ENCODE results near the gene FOXF1. TPM values are rescaled to one million over a fixed set of nuclear protein-coding genes. Genes with fewer than 3 reads are reported as not detected.

The FOXF1 gene
- total and polyA plus RNA-seq, 3 donors from 2014 or later, result 0.91 to 2.8 (median 2.0) TPM

DNA sequence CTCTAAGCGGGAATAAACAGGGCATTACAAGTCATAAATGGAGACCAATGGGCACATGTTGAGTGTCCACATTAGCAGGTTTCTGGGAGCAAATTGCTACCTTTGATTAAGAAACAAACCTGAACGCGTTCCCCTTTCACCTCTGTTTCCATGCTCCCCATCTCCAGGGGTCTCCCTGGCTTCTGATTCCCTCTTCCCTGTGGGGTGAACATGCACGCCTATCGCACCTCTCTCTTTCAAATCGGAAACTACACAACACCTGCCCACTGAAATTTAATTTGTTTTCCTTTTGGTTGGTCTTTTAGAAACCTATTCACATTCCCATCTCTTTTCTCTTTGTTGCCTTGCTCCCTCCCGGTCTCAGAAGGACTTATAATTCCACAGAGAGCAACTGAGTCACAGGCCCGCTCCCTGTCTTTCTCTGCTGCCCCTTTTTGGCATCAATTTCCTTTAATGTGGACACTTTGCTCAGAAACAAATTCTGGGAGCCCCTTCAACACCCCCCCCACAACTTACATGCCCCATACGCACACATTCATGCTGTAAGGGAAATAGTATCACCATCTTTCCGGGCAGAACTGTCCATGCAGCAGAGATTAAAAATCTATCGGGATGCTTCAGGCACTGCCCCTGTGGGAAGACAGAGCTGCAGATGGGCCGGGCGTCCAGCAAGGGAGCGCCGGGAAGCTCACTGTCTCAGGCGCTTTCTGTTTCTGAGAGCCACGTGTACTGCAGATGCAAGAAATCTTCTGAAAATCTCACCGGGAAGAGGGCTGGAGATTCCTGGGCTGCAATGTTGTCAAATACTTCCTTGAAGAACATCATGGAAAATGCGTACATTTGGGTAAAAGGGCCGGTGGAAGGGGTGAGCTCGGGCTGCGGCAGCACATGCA is 7.2 kb upstream of the FOXF1 start:
- H3K4me3 ChIP-seq, result no peak overlapping the region

DNA sequence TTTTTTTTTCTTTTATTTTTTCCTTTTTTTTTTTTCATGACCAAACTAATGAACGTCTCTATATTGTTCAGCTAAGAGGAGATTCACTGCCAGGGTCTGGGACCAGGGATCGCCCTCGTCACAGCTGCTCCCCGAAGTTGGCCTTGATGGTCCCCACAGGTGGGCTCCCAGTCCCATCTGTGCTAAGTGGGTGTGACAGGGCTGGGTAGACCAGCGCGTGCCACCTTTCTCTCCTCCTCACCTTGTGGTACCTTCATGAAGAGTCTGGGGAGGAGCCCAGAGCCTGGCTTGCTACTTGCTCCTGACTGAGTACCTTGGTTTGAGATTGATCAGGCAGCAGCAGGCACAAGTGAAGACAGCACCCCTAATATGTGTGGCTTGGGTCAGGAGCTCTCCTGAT is 6.5 kb upstream of the FOXF1 start:
- Histone ChIP-seq H3K36me3 (ENCODE audit: low read depth, missing control alignments) (no peaks in the 10 kb centered on the region), H3K4me1 (peaks cover 16% of the 10 kb centered on the region), H3K4me3 (no peak overlapping the region), H3K27ac (no peak overlapping the region), H3K9me3 (no peaks in the 10 kb centered on the region), H3K27me3 (no peaks in the 10 kb centered on the region)
- WGBS, 2 donors, result 17 to 59% methylated on average over 6 of the region's 6 CpGs
- intact Hi-C loops (cut with DNase I; ENCODE audit: low total_unique reads), result no loop called here
- DNase-seq, result no peak
- TF ChIP-seq POLR2A (IDR thresholded peaks at IDR 0.05), result no peak
- TF ChIP-seq, protein P1, sequence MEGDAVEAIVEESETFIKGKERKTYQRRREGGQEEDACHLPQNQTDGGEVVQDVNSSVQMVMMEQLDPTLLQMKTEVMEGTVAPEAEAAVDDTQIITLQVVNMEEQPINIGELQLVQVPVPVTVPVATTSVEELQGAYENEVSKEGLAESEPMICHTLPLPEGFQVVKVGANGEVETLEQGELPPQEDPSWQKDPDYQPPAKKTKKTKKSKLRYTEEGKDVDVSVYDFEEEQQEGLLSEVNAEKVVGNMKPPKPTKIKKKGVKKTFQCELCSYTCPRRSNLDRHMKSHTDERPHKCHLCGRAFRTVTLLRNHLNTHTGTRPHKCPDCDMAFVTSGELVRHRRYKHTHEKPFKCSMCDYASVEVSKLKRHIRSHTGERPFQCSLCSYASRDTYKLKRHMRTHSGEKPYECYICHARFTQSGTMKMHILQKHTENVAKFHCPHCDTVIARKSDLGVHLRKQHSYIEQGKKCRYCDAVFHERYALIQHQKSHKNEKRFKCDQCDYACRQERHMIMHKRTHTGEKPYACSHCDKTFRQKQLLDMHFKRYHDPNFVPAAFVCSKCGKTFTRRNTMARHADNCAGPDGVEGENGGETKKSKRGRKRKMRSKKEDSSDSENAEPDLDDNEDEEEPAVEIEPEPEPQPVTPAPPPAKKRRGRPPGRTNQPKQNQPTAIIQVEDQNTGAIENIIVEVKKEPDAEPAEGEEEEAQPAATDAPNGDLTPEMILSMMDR (IDR thresholded peaks at IDR 0.05), result no peak

More for the DNA sequence above, 7.2 kb upstream of the FOXF1 start:
- WGBS, 2 donors, result 30 to 46% methylated on average over 22 of the region's 22 CpGs
- no peaks in the 10 kb centered on the region for H3K9me3 ChIP-seq
- peaks cover 9% of the 10 kb centered on the region for H3K4me1 ChIP-seq
- TF ChIP-seq, protein P1 (IDR thresholded peaks at IDR 0.05), result no peak
- TF ChIP-seq POLR2A (IDR thresholded peaks at IDR 0.05), result no peak
- no peak for DNase-seq
- intact Hi-C loops (cut with DNase I; ENCODE audit: low total_unique reads), result no loop called here
- H3K27me3 ChIP-seq, result no peaks in the 10 kb centered on the region
- no peak overlapping the region for H3K27ac ChIP-seq
- H3K36me3 ChIP-seq (ENCODE audit: low read depth, missing control alignments), result no peaks in the 10 kb centered on the region

DNA sequence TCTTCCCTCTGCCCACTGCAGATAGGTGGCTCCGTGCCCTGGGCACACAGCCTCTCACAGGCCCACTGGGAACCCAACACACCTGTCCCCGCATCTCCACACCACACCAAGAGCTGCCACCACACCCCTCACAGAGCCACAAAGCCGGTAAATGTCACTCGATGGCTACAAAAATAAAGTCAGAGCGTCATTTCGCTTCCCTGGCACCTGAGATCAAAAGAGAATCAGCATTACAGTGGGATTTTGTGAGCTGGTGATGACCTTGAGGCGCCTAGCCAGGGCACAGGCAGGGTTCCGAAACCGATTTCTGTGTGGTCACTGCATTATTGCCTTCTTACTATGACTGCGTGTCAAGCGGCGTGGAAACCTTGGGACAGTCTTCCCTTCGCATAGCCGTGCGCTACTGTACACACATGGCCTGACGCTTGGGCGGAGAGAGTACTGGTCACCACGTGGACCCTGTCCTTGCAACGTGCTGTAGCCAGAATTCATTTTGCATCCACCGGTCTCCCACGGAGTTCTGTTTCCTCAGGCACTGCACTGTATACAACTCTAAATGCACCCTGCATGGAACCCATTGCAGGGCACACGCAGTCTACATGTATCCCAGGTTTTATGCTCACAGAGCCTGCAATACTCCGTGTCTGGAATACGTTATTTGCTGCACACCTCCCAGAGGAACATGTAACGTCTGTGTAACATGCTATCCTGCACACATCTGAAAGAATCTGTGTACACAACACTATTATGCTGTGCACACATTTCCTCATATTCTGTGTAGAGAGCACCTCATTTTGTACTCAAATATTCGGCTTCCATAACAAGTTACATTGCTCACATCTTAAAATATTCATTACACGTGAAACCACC is 5.8 kb upstream of the FOXF1 start:
- peaks cover 17% of the 10 kb centered on the region for H3K4me1 ChIP-seq

DNA sequence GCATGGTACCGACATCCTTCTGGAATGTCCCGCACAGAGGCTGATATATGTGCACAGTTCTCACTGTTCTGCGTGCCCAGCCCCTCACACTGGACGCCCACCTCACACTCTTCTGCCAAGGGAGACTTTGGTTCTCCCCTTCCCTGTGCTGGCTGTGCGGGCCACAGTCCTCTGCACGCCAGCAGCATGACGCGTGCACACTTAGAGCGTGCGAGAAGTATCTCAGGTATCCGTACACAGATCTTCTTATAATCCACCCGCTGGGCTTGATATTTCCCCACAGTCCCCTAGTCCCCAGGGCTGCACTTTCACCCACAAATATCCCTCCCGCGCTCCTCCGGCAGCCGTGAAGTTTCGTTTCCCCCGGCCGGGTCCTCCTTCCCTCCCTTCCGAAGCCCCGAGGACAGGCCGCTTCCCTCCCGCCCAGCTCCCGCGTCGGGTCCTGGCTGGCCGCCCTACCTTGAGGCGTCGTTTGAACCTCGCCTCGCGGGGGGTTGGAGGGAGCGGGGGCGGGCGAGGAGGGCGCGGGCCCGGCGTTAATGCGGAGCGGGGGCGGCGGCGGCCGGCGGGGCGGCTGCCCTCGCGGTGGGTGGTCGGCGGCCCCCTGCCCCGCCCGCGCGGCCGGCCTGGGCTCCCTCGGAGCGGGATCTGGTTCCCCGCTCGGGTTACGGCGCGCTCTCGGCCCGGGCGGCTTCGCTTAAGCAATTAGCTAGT is 5.0 kb upstream of the FOXF1 start:
- no peak overlapping the region for H3K27ac ChIP-seq
- no peak overlapping the region for H3K4me3 ChIP-seq
- no peaks in the 10 kb centered on the region for H3K9me3 ChIP-seq
- H3K4me1 ChIP-seq, result peaks cover 17% of the 10 kb centered on the region
- DNase-seq, result no peak
- H3K27me3 ChIP-seq, result no peaks in the 10 kb centered on the region
- WGBS, 2 donors, result 3 to 4% methylated on average over 19 to 40 of the region's 67 CpGs
- intact Hi-C loops (cut with DNase I; ENCODE audit: low total_unique reads), result no loop called here
- TF ChIP-seq POLR2A (IDR thresholded peaks at IDR 0.05), result no peak
- TF ChIP-seq, protein P1 (IDR thresholded peaks at IDR 0.05), result no peak
- no peaks in the 10 kb centered on the region for H3K36me3 ChIP-seq (ENCODE audit: low read depth, missing control alignments)

More for the DNA sequence above, 5.8 kb upstream of the FOXF1 start:
- Histone ChIP-seq H3K9me3 (no peaks in the 10 kb centered on the region), H3K36me3 (ENCODE audit: low read depth, missing control alignments) (no peaks in the 10 kb centered on the region), H3K27me3 (no peaks in the 10 kb centered on the region), H3K4me3 (no peak overlapping the region), H3K27ac (no peak overlapping the region)
- DNase-seq, result no peak
- WGBS, 2 donors, result 20 to 23% methylated on average over 23 to 27 of the region's 27 CpGs
- intact Hi-C loops (cut with DNase I; ENCODE audit: low total_unique reads), result no loop called here
- TF ChIP-seq POLR2A (IDR thresholded peaks at IDR 0.05), result no peak
- TF ChIP-seq, protein P1 (IDR thresholded peaks at IDR 0.05), result no peak

Measured in testis (tissue), 3 donors.